GM21447 (cell line): ENCODE data around the gene CYCS.

Experiments used
- ATAC-seq: cut with Tn5 transposase; IDR thresholded peaks from one replicate; pipeline ENCODE4 v1.9.1; 2021; ENCODE audit not compliant: unreplicated experiment

CYCS gene

DNA sequence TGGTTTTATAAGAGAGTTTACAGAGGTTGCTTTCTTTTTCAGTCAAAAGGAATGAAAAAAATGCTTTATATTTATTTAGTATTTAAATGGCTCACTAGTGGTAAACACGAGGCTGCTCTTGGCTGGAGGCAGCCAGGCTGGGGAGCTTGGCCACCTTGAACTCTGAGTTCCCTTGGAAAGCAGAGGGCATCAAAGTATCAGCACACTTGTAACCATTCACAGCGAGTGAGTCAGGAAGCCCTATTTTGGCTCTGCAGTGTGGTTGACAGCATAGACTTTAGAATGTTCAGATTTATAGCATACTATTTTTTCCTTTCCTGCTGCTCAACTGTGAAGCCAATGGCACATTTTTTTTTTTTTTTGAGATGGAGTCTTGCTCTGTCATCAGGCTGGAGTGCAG, 51.6 kb downstream of the CYCS start:
- no peak for ATAC-seq
